HL-60 (cell line): ENCODE results near the gene MTMR12.
A peak's percentile ranks its signal among the peaks of the same experiment; 100 is the strongest.

Experiments
- DNase-seq, 2 experiments: peaks; one replicate each; pipeline ENCODE4 v3.0.0-alpha.2; 2010 to 2020; ENCODE audit warnings: low read depth in 1 of 2, low spot score in 1 of 2
- H3K27ac ChIP-seq: fragments of 250-450 bp; sonication (Bioruptor Pico); replicated peaks from 2 replicates; pipeline ENCODE4 v1.5.1; 2020; ENCODE audit warnings: mild to moderate bottlenecking, moderate library complexity
- H3K27me3 ChIP-seq: fragments of 250-450 bp; sonication (Bioruptor Pico); 2 replicates; pipeline ENCODE4 v1.5.1; 2021; ENCODE audit warnings: mild to moderate bottlenecking, moderate library complexity; ENCODE audit not compliant: insufficient read depth, poor library complexity, severe bottlenecking
- H3K4me3 ChIP-seq: replicated peaks from 2 replicates; pipeline ENCODE4 v1.5.1; 2011; ENCODE audit warnings: mild to moderate bottlenecking, control low read depth, low read length; ENCODE audit not compliant: insufficient read depth
- GABPA ChIP-seq: IDR thresholded peaks from 2 replicates; pipeline ENCODE4 v1.6.1; 2012; ENCODE audit warnings: low read depth
- POLR2AphosphoS5 ChIP-seq: IDR thresholded peaks from 2 replicates; pipeline ENCODE4 v1.6.1; 2012; ENCODE audit warnings: low read depth
- SPI1 ChIP-seq: IDR thresholded peaks from 2 replicates; pipeline ENCODE4 v1.6.1; 2012; ENCODE audit warnings: low read depth, mild to moderate bottlenecking, borderline replicate concordance
- TF ChIP-seq, protein P1 (sequence below): IDR thresholded peaks from 2 replicates; pipeline ENCODE4 v1.6.1; 2012; ENCODE audit warnings: low read depth; ENCODE audit not compliant: insufficient replicate concordance
- TF ChIP-seq, protein P2 (sequence below): IDR thresholded peaks from one replicate; pipeline ENCODE4 v1.5.1; 2011; ENCODE audit warnings: low read length, control low read depth, inconsistent platforms; ENCODE audit not compliant: insufficient read depth

The MTMR12 gene

DNA sequence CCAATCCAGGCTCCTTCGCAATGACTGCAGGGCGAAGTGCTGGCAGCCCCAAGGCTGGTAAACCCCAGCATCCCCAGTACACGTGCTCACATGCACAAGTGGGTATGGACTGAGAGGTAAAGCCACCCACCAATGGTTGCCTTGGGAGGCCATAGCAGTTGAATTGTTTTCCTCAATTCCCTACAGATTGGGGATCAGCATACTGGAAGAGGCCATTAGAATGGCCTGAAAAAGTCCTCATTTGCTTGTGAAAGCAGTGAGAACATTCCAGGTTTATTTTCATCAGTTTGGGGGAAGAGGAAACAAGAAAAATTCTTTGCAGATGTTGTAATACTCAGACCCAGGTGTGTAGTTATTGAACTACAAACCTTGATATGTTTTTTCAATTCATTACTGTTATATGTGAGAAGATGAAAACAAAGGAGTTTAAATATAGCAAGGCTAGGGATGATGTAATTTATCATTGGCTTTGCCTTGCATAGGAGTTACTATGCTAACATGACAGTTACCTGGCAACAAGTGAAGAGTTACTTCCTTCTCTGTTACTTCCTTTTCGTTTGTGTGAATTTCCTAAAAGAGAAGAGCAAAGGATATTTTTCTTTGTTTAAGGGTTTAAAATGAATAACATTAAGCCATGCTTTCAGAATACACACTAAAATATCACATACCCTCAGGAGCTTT, 36.4 kb downstream of the MTMR12 start:
- peak; percentile 44 to 50 for DNase-seq
- TF ChIP-seq, protein P1, sequence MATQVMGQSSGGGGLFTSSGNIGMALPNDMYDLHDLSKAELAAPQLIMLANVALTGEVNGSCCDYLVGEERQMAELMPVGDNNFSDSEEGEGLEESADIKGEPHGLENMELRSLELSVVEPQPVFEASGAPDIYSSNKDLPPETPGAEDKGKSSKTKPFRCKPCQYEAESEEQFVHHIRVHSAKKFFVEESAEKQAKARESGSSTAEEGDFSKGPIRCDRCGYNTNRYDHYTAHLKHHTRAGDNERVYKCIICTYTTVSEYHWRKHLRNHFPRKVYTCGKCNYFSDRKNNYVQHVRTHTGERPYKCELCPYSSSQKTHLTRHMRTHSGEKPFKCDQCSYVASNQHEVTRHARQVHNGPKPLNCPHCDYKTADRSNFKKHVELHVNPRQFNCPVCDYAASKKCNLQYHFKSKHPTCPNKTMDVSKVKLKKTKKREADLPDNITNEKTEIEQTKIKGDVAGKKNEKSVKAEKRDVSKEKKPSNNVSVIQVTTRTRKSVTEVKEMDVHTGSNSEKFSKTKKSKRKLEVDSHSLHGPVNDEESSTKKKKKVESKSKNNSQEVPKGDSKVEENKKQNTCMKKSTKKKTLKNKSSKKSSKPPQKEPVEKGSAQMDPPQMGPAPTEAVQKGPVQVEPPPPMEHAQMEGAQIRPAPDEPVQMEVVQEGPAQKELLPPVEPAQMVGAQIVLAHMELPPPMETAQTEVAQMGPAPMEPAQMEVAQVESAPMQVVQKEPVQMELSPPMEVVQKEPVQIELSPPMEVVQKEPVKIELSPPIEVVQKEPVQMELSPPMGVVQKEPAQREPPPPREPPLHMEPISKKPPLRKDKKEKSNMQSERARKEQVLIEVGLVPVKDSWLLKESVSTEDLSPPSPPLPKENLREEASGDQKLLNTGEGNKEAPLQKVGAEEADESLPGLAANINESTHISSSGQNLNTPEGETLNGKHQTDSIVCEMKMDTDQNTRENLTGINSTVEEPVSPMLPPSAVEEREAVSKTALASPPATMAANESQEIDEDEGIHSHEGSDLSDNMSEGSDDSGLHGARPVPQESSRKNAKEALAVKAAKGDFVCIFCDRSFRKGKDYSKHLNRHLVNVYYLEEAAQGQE = no peak
- no peak for TF ChIP-seq GABPA
- no peak for TF ChIP-seq SPI1
- TF ChIP-seq, protein P2, sequence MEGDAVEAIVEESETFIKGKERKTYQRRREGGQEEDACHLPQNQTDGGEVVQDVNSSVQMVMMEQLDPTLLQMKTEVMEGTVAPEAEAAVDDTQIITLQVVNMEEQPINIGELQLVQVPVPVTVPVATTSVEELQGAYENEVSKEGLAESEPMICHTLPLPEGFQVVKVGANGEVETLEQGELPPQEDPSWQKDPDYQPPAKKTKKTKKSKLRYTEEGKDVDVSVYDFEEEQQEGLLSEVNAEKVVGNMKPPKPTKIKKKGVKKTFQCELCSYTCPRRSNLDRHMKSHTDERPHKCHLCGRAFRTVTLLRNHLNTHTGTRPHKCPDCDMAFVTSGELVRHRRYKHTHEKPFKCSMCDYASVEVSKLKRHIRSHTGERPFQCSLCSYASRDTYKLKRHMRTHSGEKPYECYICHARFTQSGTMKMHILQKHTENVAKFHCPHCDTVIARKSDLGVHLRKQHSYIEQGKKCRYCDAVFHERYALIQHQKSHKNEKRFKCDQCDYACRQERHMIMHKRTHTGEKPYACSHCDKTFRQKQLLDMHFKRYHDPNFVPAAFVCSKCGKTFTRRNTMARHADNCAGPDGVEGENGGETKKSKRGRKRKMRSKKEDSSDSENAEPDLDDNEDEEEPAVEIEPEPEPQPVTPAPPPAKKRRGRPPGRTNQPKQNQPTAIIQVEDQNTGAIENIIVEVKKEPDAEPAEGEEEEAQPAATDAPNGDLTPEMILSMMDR = no peak
- no peak for TF ChIP-seq POLR2AphosphoS5
- H3K27ac ChIP-seq = peak overlapping the region; percentile 74
- no peak overlapping the region for H3K4me3 ChIP-seq
- H3K27me3 ChIP-seq = no peaks in the 10 kb centered on the region

DNA sequence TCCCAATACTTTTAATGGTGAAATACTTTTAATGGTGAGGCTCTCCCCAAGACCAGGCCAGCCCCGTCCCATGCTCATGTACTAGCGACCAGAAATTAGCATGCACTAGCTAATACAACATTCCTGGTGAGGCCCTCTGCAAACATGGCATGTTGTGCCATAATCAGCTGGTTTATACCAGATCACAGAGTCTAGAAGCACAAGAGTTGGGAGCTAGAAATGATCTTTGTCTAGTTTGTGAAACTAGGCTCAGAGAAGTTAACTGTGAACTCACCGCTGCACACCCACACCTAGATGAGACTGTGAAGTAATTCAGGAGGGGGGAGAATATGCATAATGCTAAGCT, 37.4 kb downstream of the MTMR12 start:
- DNase-seq = no peak
- no peak for TF ChIP-seq POLR2AphosphoS5
- TF ChIP-seq, protein P1 = no peak
- TF ChIP-seq SPI1 = no peak
- TF ChIP-seq, protein P2 = no peak
- no peak for TF ChIP-seq GABPA
- no peaks in the 10 kb centered on the region for H3K27me3 ChIP-seq
- H3K27ac ChIP-seq = no peak overlapping the region
- no peak overlapping the region for H3K4me3 ChIP-seq

DNA sequence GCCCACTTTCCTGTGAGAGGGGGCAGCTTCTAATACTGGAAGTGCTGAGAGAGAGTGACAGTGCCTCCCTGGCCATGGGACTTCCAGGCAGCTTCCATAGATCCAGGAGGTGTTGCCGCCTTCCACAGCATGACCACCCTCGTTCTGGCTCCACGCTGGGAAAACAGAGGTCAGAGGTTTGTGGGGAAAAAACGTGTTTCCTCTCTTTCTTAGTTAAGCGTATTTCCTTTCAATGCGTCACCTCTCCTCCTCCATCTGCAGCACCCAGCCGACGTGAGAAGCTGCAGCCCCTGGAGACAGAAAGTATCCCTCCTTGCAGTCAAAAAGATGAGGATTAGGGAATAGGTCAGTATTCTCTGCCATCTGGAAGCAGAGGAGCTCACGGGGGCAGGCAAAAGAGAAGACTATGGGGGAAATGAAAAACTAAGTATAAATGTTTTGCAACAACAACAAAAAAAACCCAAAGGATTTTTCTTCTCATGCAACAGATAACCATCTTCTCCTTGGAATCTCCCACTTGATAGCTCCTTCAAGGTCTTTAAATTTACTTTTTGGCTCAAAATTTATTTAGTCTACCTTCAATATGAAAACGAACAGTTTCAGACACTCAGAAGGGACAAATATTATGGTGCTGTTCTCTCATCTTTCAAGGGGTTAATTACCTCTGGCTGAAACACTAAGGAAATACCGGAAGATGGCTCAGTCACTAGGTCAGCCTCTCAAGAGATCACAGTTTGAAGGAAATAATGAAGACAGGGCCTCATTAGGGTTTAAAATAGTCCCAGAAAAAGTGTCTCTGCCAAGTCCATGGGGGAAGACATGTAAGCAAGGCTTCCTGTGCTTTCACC, 38.0 kb downstream of the MTMR12 start:
- TF ChIP-seq POLR2AphosphoS5 (no peak), SPI1 (no peak), GABPA (no peak)
- TF ChIP-seq, protein P2 = no peak
- TF ChIP-seq, protein P1 = no peak
- Histone ChIP-seq H3K4me3 (no peak overlapping the region), H3K27me3 (no peaks in the 10 kb centered on the region), H3K27ac (no peak overlapping the region)
- no peak for DNase-seq
